ENCODE results near the gene C19orf33.

- TF ChIP-seq, protein P1, sequence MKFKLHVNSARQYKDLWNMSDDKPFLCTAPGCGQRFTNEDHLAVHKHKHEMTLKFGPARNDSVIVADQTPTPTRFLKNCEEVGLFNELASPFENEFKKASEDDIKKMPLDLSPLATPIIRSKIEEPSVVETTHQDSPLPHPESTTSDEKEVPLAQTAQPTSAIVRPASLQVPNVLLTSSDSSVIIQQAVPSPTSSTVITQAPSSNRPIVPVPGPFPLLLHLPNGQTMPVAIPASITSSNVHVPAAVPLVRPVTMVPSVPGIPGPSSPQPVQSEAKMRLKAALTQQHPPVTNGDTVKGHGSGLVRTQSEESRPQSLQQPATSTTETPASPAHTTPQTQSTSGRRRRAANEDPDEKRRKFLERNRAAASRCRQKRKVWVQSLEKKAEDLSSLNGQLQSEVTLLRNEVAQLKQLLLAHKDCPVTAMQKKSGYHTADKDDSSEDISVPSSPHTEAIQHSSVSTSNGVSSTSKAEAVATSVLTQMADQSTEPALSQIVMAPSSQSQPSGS (CRISPR knock-in tag; IDR thresholded peaks at IDR 0.05; ENCODE audit: borderline replicate concordance, low read depth): no peak
- TF ChIP-seq CTCF (IDR thresholded peaks at IDR 0.05) (no peak), ELF4 (CRISPR knock-in tag; IDR thresholded peaks at IDR 0.05; ENCODE audit: low read depth) (no peak), ESRRA (CRISPR knock-in tag; IDR thresholded peaks at IDR 0.05; ENCODE audit: borderline replicate concordance) (no peak), RELA (CRISPR knock-in tag; IDR thresholded peaks at IDR 0.05; ENCODE audit: borderline replicate concordance) (no peak), JUN (CRISPR knock-in tag; IDR thresholded peaks at IDR 0.05) (no peak), SP1 (CRISPR knock-in tag; conservative IDR thresholded peaks at IDR 0.05) (no peak), IRF1 (CRISPR knock-in tag; IDR thresholded peaks at IDR 0.05) (no peak), CREM (CRISPR knock-in tag; IDR thresholded peaks at IDR 0.05) (no peak), RORB (CRISPR knock-in tag; IDR thresholded peaks at IDR 0.05) (no peak), ZNF232 (CRISPR knock-in tag; IDR thresholded peaks at IDR 0.05) (no peak)
- TF ChIP-seq, protein P2, sequence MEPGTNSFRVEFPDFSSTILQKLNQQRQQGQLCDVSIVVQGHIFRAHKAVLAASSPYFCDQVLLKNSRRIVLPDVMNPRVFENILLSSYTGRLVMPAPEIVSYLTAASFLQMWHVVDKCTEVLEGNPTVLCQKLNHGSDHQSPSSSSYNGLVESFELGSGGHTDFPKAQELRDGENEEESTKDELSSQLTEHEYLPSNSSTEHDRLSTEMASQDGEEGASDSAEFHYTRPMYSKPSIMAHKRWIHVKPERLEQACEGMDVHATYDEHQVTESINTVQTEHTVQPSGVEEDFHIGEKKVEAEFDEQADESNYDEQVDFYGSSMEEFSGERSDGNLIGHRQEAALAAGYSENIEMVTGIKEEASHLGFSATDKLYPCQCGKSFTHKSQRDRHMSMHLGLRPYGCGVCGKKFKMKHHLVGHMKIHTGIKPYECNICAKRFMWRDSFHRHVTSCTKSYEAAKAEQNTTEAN (CRISPR knock-in tag; IDR thresholded peaks at IDR 0.05): no peak
- TF ChIP-seq, protein P3, sequence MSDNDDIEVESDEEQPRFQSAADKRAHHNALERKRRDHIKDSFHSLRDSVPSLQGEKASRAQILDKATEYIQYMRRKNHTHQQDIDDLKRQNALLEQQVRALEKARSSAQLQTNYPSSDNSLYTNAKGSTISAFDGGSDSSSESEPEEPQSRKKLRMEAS (CRISPR knock-in tag; IDR thresholded peaks at IDR 0.05): no peak
- TF ChIP-seq, protein P4, sequence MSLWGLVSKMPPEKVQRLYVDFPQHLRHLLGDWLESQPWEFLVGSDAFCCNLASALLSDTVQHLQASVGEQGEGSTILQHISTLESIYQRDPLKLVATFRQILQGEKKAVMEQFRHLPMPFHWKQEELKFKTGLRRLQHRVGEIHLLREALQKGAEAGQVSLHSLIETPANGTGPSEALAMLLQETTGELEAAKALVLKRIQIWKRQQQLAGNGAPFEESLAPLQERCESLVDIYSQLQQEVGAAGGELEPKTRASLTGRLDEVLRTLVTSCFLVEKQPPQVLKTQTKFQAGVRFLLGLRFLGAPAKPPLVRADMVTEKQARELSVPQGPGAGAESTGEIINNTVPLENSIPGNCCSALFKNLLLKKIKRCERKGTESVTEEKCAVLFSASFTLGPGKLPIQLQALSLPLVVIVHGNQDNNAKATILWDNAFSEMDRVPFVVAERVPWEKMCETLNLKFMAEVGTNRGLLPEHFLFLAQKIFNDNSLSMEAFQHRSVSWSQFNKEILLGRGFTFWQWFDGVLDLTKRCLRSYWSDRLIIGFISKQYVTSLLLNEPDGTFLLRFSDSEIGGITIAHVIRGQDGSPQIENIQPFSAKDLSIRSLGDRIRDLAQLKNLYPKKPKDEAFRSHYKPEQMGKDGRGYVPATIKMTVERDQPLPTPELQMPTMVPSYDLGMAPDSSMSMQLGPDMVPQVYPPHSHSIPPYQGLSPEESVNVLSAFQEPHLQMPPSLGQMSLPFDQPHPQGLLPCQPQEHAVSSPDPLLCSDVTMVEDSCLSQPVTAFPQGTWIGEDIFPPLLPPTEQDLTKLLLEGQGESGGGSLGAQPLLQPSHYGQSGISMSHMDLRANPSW (CRISPR knock-in tag; conservative IDR thresholded peaks at IDR 0.05; ENCODE audit: low read depth): no peak
Measured at GRCh38 chr19:38333245-38333644, 29.2 kb downstream of the C19orf33 start.
